Liver (tissue), 2 donors: ENCODE data around the gene HSPA12A.

ENCODE experiments used
- TF ChIP-seq, protein P1 (sequence below): fragments of 150-350 bp; IDR thresholded peaks from 2 replicates; pipeline ENCODE4 v1.5.1; 2017; ENCODE audit warnings: improper control_type of control experiment, low read depth, low read length; ENCODE audit not compliant: missing input control
- TF ChIP-seq, protein P2 (sequence below): IDR thresholded peaks from 2 replicates; pipeline ENCODE4 v1.6.1; 2016; ENCODE audit warnings: antibody characterized with exemption
- donor health status: healthy.

GRCh38 chr10:116633216-116633600 is 109.2 kb downstream of the HSPA12A start:
- TF ChIP-seq, protein P1, sequence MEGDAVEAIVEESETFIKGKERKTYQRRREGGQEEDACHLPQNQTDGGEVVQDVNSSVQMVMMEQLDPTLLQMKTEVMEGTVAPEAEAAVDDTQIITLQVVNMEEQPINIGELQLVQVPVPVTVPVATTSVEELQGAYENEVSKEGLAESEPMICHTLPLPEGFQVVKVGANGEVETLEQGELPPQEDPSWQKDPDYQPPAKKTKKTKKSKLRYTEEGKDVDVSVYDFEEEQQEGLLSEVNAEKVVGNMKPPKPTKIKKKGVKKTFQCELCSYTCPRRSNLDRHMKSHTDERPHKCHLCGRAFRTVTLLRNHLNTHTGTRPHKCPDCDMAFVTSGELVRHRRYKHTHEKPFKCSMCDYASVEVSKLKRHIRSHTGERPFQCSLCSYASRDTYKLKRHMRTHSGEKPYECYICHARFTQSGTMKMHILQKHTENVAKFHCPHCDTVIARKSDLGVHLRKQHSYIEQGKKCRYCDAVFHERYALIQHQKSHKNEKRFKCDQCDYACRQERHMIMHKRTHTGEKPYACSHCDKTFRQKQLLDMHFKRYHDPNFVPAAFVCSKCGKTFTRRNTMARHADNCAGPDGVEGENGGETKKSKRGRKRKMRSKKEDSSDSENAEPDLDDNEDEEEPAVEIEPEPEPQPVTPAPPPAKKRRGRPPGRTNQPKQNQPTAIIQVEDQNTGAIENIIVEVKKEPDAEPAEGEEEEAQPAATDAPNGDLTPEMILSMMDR: no peak
- TF ChIP-seq, protein P2, sequence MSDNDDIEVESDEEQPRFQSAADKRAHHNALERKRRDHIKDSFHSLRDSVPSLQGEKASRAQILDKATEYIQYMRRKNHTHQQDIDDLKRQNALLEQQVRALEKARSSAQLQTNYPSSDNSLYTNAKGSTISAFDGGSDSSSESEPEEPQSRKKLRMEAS: no peak
